Breast epithelium (tissue), 4 donors: ENCODE measurements around the gene PPM1A. TPM values are rescaled to one million over a fixed set of nuclear protein-coding genes. Genes with fewer than 3 reads are reported as not detected.

Experiments used
- DNase-seq, 2 donors: peaks; one replicate each; pipeline ENCODE4 v3.0.0-alpha.2; 2019; ENCODE audit warnings: low spot score in 2 of 2
- H3K27ac ChIP-seq, 2 donors: fragments of 200-600 bp; sonication (generic) in 1 of 2; one replicate each; pipeline ENCODE4 v1.5.1; 2016 to 2019; ENCODE audit warnings: mild to moderate bottlenecking in 1 of 2
- H3K27me3 ChIP-seq, 2 donors: fragments of 200-600 bp; sonication (generic) in 1 of 2; one replicate each; pipeline versions ENCODE4 v1.5.1 to v1.6.0; 2017 to 2019; ENCODE audit warnings: control low read depth in 1 of 2, mild to moderate bottlenecking in 1 of 2
- H3K36me3 ChIP-seq: fragments of 200-600 bp; one replicate; pipeline ENCODE4 v1.5.1; 2019
- H3K4me1 ChIP-seq, 2 donors: fragments of 200-600 bp; sonication (generic); one replicate each; pipeline ENCODE4 v1.5.1; 2016 to 2019; ENCODE audit warnings: control low read depth in 1 of 2
- H3K4me3 ChIP-seq, 3 donors: fragments of 200-600 bp; sonication (generic); 1 replicate in 2 of 3; 2 replicates in 1 of 3; pipeline ENCODE4 v1.5.1; 2016 to 2019; ENCODE audit warnings: mild to moderate bottlenecking in 3 of 3, moderate library complexity in 2 of 3
- H3K9me3 ChIP-seq, 2 donors: fragments of 200-600 bp; sonication (generic) in 1 of 2; one replicate each; pipeline ENCODE4 v1.5.1; 2016 to 2019; ENCODE audit warnings: control low read depth in 1 of 2
- POLR2A ChIP-seq: fragments of 450-650 bp; IDR thresholded peaks from one replicate; pipeline ENCODE4 v1.6.1; 2016; ENCODE audit warnings: antibody characterized with exemption, mild to moderate bottlenecking, moderate library complexity
- POLR2AphosphoS5 ChIP-seq, 3 donors: sonication (generic); formaldehyde crosslinking; IDR thresholded peaks; one replicate each; pipeline ENCODE4 v1.6.1; 2017; ENCODE audit warnings: antibody characterized with exemption in 3 of 3
- intact Hi-C: fragments of 100-400 bp; cut with DNase I; formaldehyde crosslinking; loops from one replicate; pipeline ENCODE4 v1.15.1; 2023; ENCODE audit warnings: low total_unique reads
- total RNA-seq, 3 donors: library from RNA; depleted of rRNA; stranded (reverse); fragments of >200 nt; gene quantifications; one replicate each; pipeline ENCODE4 v1.1.0, GENCODE V29; 2016
- TF ChIP-seq, protein P1 (sequence below), 3 donors: fragments of 450-650 bp; IDR thresholded peaks; one replicate each; pipeline ENCODE4 v1.5.1; 2016 to 2017; ENCODE audit warnings: antibody characterized with exemption in 3 of 3, mild to moderate bottlenecking in 3 of 3, moderate library complexity in 3 of 3

PPM1A gene
- total RNA-seq, 3 donors from 2014 or later, result 39.3 to 53.8 (median 49.9) TPM

GRCh38 chr14:60206249-60206670 is 42.8 kb upstream of the PPM1A start:
- no peaks in the 10 kb centered on the region for H3K27me3 ChIP-seq
- no peak overlapping the region for H3K27ac ChIP-seq
- peaks cover 0 to 6% of the 10 kb centered on the region in 2 donors for H3K4me1 ChIP-seq
- no peaks in the 10 kb centered on the region for H3K9me3 ChIP-seq
- TF ChIP-seq POLR2A, result no peak
- TF ChIP-seq, protein P1, sequence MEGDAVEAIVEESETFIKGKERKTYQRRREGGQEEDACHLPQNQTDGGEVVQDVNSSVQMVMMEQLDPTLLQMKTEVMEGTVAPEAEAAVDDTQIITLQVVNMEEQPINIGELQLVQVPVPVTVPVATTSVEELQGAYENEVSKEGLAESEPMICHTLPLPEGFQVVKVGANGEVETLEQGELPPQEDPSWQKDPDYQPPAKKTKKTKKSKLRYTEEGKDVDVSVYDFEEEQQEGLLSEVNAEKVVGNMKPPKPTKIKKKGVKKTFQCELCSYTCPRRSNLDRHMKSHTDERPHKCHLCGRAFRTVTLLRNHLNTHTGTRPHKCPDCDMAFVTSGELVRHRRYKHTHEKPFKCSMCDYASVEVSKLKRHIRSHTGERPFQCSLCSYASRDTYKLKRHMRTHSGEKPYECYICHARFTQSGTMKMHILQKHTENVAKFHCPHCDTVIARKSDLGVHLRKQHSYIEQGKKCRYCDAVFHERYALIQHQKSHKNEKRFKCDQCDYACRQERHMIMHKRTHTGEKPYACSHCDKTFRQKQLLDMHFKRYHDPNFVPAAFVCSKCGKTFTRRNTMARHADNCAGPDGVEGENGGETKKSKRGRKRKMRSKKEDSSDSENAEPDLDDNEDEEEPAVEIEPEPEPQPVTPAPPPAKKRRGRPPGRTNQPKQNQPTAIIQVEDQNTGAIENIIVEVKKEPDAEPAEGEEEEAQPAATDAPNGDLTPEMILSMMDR (IDR thresholded peaks at IDR 0.05), result no peak
- TF ChIP-seq POLR2AphosphoS5 (IDR thresholded peaks at IDR 0.05), result no peak
- no peak for DNase-seq
- intact Hi-C loops, result loop anchor here (5.0 kb wide), 1 partner anchor 301 kb away; the partner anchor contains the start of gene SIX6
- H3K36me3 ChIP-seq, result no peaks in the 10 kb centered on the region
- H3K4me3 ChIP-seq, result no peak overlapping the region

GRCh38 chr14:60206837-60207533 is 42.0 kb upstream of the PPM1A start:
- Histone ChIP-seq H3K27me3 (no peaks in the 10 kb centered on the region), H3K4me1 (peaks cover 0 to 6% of the 10 kb centered on the region in 2 donors), H3K4me3 (no peak overlapping the region), H3K36me3 (no peaks in the 10 kb centered on the region), H3K27ac (no peak overlapping the region), H3K9me3 (no peaks in the 10 kb centered on the region)
- intact Hi-C loops, result loop anchor here (5.0 kb wide), 1 partner anchor 300 kb away; the partner anchor contains the start of gene SIX6
- TF ChIP-seq POLR2A (no peak), POLR2AphosphoS5 (IDR thresholded peaks at IDR 0.05) (no peak)
- TF ChIP-seq, protein P1 (IDR thresholded peaks at IDR 0.05), result no peak
- no peak for DNase-seq

GRCh38 chr14:60210703-60211102 is 38.3 kb upstream of the PPM1A start:
- no peak for DNase-seq
- TF ChIP-seq POLR2A (no peak), POLR2AphosphoS5 (IDR thresholded peaks at IDR 0.05) (no peak)
- TF ChIP-seq, protein P1 (IDR thresholded peaks at IDR 0.05), result no peak
- intact Hi-C loops, result no loop called here
- Histone ChIP-seq H3K4me3 (no peak overlapping the region), H3K36me3 (no peaks in the 10 kb centered on the region), H3K27me3 (no peaks in the 10 kb centered on the region), H3K4me1 (no peaks in the 10 kb centered on the region), H3K27ac (no peak overlapping the region), H3K9me3 (no peaks in the 10 kb centered on the region)

DNA sequence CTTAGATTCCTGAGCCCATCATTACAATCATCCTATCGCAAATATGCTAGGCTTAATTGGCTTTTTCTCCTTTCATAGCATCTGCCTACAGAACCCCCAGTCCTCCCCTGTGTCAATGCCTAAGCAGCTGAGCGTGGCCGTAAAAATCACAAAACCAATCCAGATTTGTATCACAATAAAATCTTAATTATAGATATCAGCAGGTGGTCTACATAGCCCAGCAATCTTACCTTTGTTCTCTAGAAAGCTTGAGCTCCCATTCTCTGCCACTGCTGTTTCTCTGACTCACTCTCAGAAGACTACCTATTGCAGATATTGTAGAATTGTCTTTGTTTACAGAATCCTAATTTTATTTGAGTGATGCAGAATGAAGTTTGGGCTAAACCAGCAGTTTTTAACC is 37.9 kb upstream of the PPM1A start:
- intact Hi-C loops, result no loop called here
- TF ChIP-seq POLR2AphosphoS5 (IDR thresholded peaks at IDR 0.05), result no peak
- TF ChIP-seq, protein P1 (IDR thresholded peaks at IDR 0.05), result no peak
- no peak for TF ChIP-seq POLR2A
- no peak overlapping the region for H3K27ac ChIP-seq
- H3K36me3 ChIP-seq, result no peaks in the 10 kb centered on the region
- H3K27me3 ChIP-seq, result no peaks in the 10 kb centered on the region
- H3K4me1 ChIP-seq, result no peaks in the 10 kb centered on the region
- DNase-seq, result no peak
- H3K9me3 ChIP-seq, result no peaks in the 10 kb centered on the region
- H3K4me3 ChIP-seq, result no peak overlapping the region

DNA sequence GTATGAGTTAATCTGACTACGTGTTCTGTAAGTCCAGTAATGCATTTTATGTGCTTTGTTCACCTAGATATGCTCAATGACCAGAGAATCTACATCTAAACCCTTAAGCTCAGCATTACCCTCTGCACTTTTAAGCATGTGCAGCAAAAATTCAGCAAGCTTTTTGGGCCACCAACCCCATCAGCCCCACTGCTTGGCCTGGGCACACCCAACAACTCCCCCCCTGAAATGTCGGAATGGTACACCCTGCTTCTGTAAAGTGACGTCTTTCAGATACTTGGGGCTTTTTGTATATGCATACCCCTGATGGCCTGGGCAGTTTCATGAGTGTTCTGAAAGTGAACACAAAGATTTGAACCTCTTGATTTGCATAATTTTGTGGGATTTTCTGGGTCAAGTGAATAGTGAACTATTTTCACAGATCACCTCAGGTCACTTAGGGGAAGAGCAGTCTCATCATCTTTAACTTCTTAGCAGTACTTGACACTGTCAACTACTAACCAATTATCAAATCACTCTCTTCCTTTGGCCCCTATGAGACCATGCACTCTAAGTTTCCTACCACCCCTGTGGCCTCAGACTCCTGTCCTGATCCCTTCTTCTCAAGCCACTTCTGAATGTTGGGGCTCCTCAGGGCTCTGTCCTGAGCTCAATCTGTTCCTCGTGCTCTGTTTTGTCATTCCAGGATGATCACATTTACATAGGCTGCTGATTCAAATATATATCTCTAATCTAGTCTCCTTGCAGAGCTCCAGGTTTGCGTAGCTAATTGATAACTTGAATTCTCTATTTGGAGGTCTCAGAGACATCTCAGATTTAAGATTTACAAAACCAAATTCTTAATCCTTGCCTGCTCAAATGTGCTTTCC is 36.3 kb upstream of the PPM1A start:
- intact Hi-C loops, result no loop called here
- Histone ChIP-seq H3K9me3 (no peaks in the 10 kb centered on the region), H3K4me1 (no peaks in the 10 kb centered on the region), H3K27ac (no peak overlapping the region), H3K27me3 (no peaks in the 10 kb centered on the region), H3K36me3 (no peaks in the 10 kb centered on the region), H3K4me3 (no peak overlapping the region)
- TF ChIP-seq POLR2AphosphoS5 (IDR thresholded peaks at IDR 0.05), result no peak
- TF ChIP-seq, protein P1 (IDR thresholded peaks at IDR 0.05), result no peak
- no peak for TF ChIP-seq POLR2A
- no peak for DNase-seq
